HG02840 (cell line): Measurements from ENCODE around the gene RERGL.
"Not testable (repeated sequence)": the region's sequence is repeated elsewhere in the genome, so short reads cannot be mapped to it uniquely, and the experiment has no call there.

Experiments used
- ATAC-seq: cut with Tn5 transposase; IDR thresholded peaks from one replicate; pipeline ENCODE4 v1.9.1; 2021; ENCODE audit warnings: mild to moderate bottlenecking, moderate library complexity, moderate number of reproducible peaks; ENCODE audit not compliant: unreplicated experiment, low FRiP score

Gene RERGL

GRCh38 chr12:18040060-18040742 is 49.8 kb downstream of the RERGL start:
- not testable (repeated sequence) for ATAC-seq
